ENCODE measurements around the gene SLC22A23.

Gene SLC22A23

GRCh38 chr6:3424185-3424927, 32.5 kb downstream of the SLC22A23 start:
- H3K4me3 ChIP-seq (ENCODE audit: low read length in 2 of 2): no peak overlapping the region
- peaks cover 2 to 4% of the 10 kb centered on the region in 2 donors for H3K4me1 ChIP-seq (ENCODE audit: control insufficient read depth in 2 of 2, insufficient read depth in 2 of 2, low read length in 2 of 2)
- H3K27ac ChIP-seq (ENCODE audit: low read depth in 2 of 2, low read length in 2 of 2): no peak overlapping the region
- H3K27me3 ChIP-seq (ENCODE audit: control insufficient read depth in 2 of 2, insufficient read depth in 2 of 2, low read length in 2 of 2): no peaks in the 10 kb centered on the region
- peaks cover 0 to 3% of the 10 kb centered on the region in 2 donors for H3K36me3 ChIP-seq (ENCODE audit: control insufficient read depth in 2 of 2, insufficient read depth in 2 of 2, low read length in 2 of 2)
- no peak overlapping the region for H3K9ac ChIP-seq (ENCODE audit: low read depth in 1 of 2, low read length in 2 of 2)
- H3K9me3 ChIP-seq (ENCODE audit: control insufficient read depth in 2 of 2, low read length in 2 of 2): no peaks in the 10 kb centered on the region

GRCh38 chr6:3423439-3424184, 33.2 kb downstream of the SLC22A23 start:
- peaks cover 4 to 9% of the 10 kb centered on the region in 2 donors for H3K4me1 ChIP-seq (ENCODE audit: control insufficient read depth in 2 of 2, insufficient read depth in 2 of 2, low read length in 2 of 2)
- H3K27me3 ChIP-seq (ENCODE audit: control insufficient read depth in 2 of 2, insufficient read depth in 2 of 2, low read length in 2 of 2): no peaks in the 10 kb centered on the region
- no peak overlapping the region for H3K9ac ChIP-seq (ENCODE audit: low read depth in 1 of 2, low read length in 2 of 2)
- H3K36me3 ChIP-seq (ENCODE audit: control insufficient read depth in 2 of 2, insufficient read depth in 2 of 2, low read length in 2 of 2): peaks cover 0 to 3% of the 10 kb centered on the region in 2 donors
- H3K27ac ChIP-seq (ENCODE audit: low read depth in 2 of 2, low read length in 2 of 2): no peak overlapping the region
- H3K9me3 ChIP-seq (ENCODE audit: control insufficient read depth in 2 of 2, low read length in 2 of 2): no peaks in the 10 kb centered on the region
- no peak overlapping the region for H3K4me3 ChIP-seq (ENCODE audit: low read length in 2 of 2)

- H3K4me1 ChIP-seq (ENCODE audit: control insufficient read depth in 2 of 2, insufficient read depth in 2 of 2, low read length in 2 of 2): peaks cover 4 to 14% of the 10 kb centered on the region in 2 donors
- no peak overlapping the region for H3K4me3 ChIP-seq (ENCODE audit: low read length in 2 of 2)
- no peak overlapping the region for H3K27ac ChIP-seq (ENCODE audit: low read depth in 2 of 2, low read length in 2 of 2)
- no peak overlapping the region for H3K9ac ChIP-seq (ENCODE audit: low read depth in 1 of 2, low read length in 2 of 2)
- no peaks in the 10 kb centered on the region for H3K36me3 ChIP-seq (ENCODE audit: control insufficient read depth in 2 of 2, insufficient read depth in 2 of 2, low read length in 2 of 2)
- H3K9me3 ChIP-seq (ENCODE audit: control insufficient read depth in 2 of 2, low read length in 2 of 2): no peaks in the 10 kb centered on the region
- no peaks in the 10 kb centered on the region for H3K27me3 ChIP-seq (ENCODE audit: control insufficient read depth in 2 of 2, insufficient read depth in 2 of 2, low read length in 2 of 2)
Observed at GRCh38 chr6:3422435-3423070, 34.3 kb downstream of the SLC22A23 start.

- Histone ChIP-seq H3K4me3 (ENCODE audit: low read length in 2 of 2) (no peak overlapping the region), H3K4me1 (ENCODE audit: control insufficient read depth in 2 of 2, insufficient read depth in 2 of 2, low read length in 2 of 2) (peaks cover 4 to 14% of the 10 kb centered on the region in 2 donors), H3K27ac (ENCODE audit: low read depth in 2 of 2, low read length in 2 of 2) (no peak overlapping the region), H3K9me3 (ENCODE audit: control insufficient read depth in 2 of 2, low read length in 2 of 2) (no peaks in the 10 kb centered on the region), H3K27me3 (ENCODE audit: control insufficient read depth in 2 of 2, insufficient read depth in 2 of 2, low read length in 2 of 2) (no peaks in the 10 kb centered on the region), H3K9ac (ENCODE audit: low read depth in 1 of 2, low read length in 2 of 2) (no peak overlapping the region), H3K36me3 (ENCODE audit: control insufficient read depth in 2 of 2, insufficient read depth in 2 of 2, low read length in 2 of 2) (no peaks in the 10 kb centered on the region)
Observed at GRCh38 chr6:3421791-3422434, 34.9 kb downstream of the SLC22A23 start.

GRCh38 chr6:3421143-3421542, 35.7 kb downstream of the SLC22A23 start:
- no peaks in the 10 kb centered on the region for H3K9me3 ChIP-seq (ENCODE audit: control insufficient read depth in 2 of 2, low read length in 2 of 2)
- H3K4me1 ChIP-seq (ENCODE audit: control insufficient read depth in 2 of 2, insufficient read depth in 2 of 2, low read length in 2 of 2): peaks cover 4 to 14% of the 10 kb centered on the region in 2 donors
- H3K9ac ChIP-seq (ENCODE audit: low read depth in 1 of 2, low read length in 2 of 2): no peak overlapping the region
- H3K27me3 ChIP-seq (ENCODE audit: control insufficient read depth in 2 of 2, insufficient read depth in 2 of 2, low read length in 2 of 2): no peaks in the 10 kb centered on the region
- no peaks in the 10 kb centered on the region for H3K36me3 ChIP-seq (ENCODE audit: control insufficient read depth in 2 of 2, insufficient read depth in 2 of 2, low read length in 2 of 2)
- no peak overlapping the region for H3K4me3 ChIP-seq (ENCODE audit: low read length in 2 of 2)
- H3K27ac ChIP-seq (ENCODE audit: low read depth in 2 of 2, low read length in 2 of 2): no peak overlapping the region

GRCh38 chr6:3419624-3420272, 37.1 kb downstream of the SLC22A23 start:
- no peaks in the 10 kb centered on the region for H3K27me3 ChIP-seq (ENCODE audit: control insufficient read depth in 2 of 2, insufficient read depth in 2 of 2, low read length in 2 of 2)
- peaks cover 4 to 14% of the 10 kb centered on the region in 2 donors for H3K4me1 ChIP-seq (ENCODE audit: control insufficient read depth in 2 of 2, insufficient read depth in 2 of 2, low read length in 2 of 2)
- H3K9me3 ChIP-seq (ENCODE audit: control insufficient read depth in 2 of 2, low read length in 2 of 2): no peaks in the 10 kb centered on the region
- H3K9ac ChIP-seq (ENCODE audit: low read depth in 1 of 2, low read length in 2 of 2): no peak overlapping the region
- peaks cover 0 to 4% of the 10 kb centered on the region in 2 donors for H3K36me3 ChIP-seq (ENCODE audit: control insufficient read depth in 2 of 2, insufficient read depth in 2 of 2, low read length in 2 of 2)
- H3K27ac ChIP-seq (ENCODE audit: low read depth in 2 of 2, low read length in 2 of 2): peak overlapping the region in 1 of 2 donors; percentile 35
- no peak overlapping the region for H3K4me3 ChIP-seq (ENCODE audit: low read length in 2 of 2)

- peaks cover 2 to 4% of the 10 kb centered on the region in 2 donors for H3K36me3 ChIP-seq (ENCODE audit: control insufficient read depth in 2 of 2, insufficient read depth in 2 of 2, low read length in 2 of 2)
- H3K27ac ChIP-seq (ENCODE audit: low read depth in 2 of 2, low read length in 2 of 2): no peak overlapping the region
Observed at GRCh38 chr6:3418496-3419060, 38.3 kb downstream of the SLC22A23 start.

GRCh38 chr6:3417473-3417872, 39.4 kb downstream of the SLC22A23 start:
- no peak overlapping the region for H3K27ac ChIP-seq (ENCODE audit: low read depth in 2 of 2, low read length in 2 of 2)
- no peaks in the 10 kb centered on the region for H3K9me3 ChIP-seq (ENCODE audit: control insufficient read depth in 2 of 2, low read length in 2 of 2)
- H3K4me3 ChIP-seq (ENCODE audit: low read length in 2 of 2): no peak overlapping the region
- H3K36me3 ChIP-seq (ENCODE audit: control insufficient read depth in 2 of 2, insufficient read depth in 2 of 2, low read length in 2 of 2): peaks cover 4 to 8% of the 10 kb centered on the region in 2 donors
- H3K4me1 ChIP-seq (ENCODE audit: control insufficient read depth in 2 of 2, insufficient read depth in 2 of 2, low read length in 2 of 2): peaks cover 4 to 14% of the 10 kb centered on the region in 2 donors
- H3K9ac ChIP-seq (ENCODE audit: low read depth in 1 of 2, low read length in 2 of 2): no peak overlapping the region
- no peaks in the 10 kb centered on the region for H3K27me3 ChIP-seq (ENCODE audit: control insufficient read depth in 2 of 2, insufficient read depth in 2 of 2, low read length in 2 of 2)

More at GRCh38 chr6:3418496-3419060, 38.3 kb downstream of the SLC22A23 start:
- Histone ChIP-seq H3K9ac (ENCODE audit: low read depth in 1 of 2, low read length in 2 of 2) (no peak overlapping the region), H3K9me3 (ENCODE audit: control insufficient read depth in 2 of 2, low read length in 2 of 2) (no peaks in the 10 kb centered on the region), H3K4me1 (ENCODE audit: control insufficient read depth in 2 of 2, insufficient read depth in 2 of 2, low read length in 2 of 2) (peaks cover 4 to 14% of the 10 kb centered on the region in 2 donors), H3K4me3 (ENCODE audit: low read length in 2 of 2) (no peak overlapping the region), H3K27me3 (ENCODE audit: control insufficient read depth in 2 of 2, insufficient read depth in 2 of 2, low read length in 2 of 2) (no peaks in the 10 kb centered on the region)

- no peak overlapping the region for H3K4me3 ChIP-seq (ENCODE audit: low read length in 2 of 2)
- peaks cover 10 to 28% of the 10 kb centered on the region in 2 donors for H3K4me1 ChIP-seq (ENCODE audit: control insufficient read depth in 2 of 2, insufficient read depth in 2 of 2, low read length in 2 of 2)
- H3K36me3 ChIP-seq (ENCODE audit: control insufficient read depth in 2 of 2, insufficient read depth in 2 of 2, low read length in 2 of 2): peaks cover 4 to 8% of the 10 kb centered on the region in 2 donors
- H3K9ac ChIP-seq (ENCODE audit: low read depth in 1 of 2, low read length in 2 of 2): no peak overlapping the region
- H3K27ac ChIP-seq (ENCODE audit: low read depth in 2 of 2, low read length in 2 of 2): no peak overlapping the region
- H3K27me3 ChIP-seq (ENCODE audit: control insufficient read depth in 2 of 2, insufficient read depth in 2 of 2, low read length in 2 of 2): no peaks in the 10 kb centered on the region
- no peaks in the 10 kb centered on the region for H3K9me3 ChIP-seq (ENCODE audit: control insufficient read depth in 2 of 2, low read length in 2 of 2)
Observed at GRCh38 chr6:3415490-3415889, 41.4 kb downstream of the SLC22A23 start.

Measured in mucosa of rectum (tissue), 2 donors.